Ovary (tissue), 9 donors: ENCODE measurements around the gene CCDC43. TPM values are rescaled to one million over a fixed set of nuclear protein-coding genes. Genes with fewer than 3 reads are reported as not detected.
"Not testable (repeated sequence)": the region's sequence is repeated elsewhere in the genome, so short reads cannot be mapped to it uniquely, and the experiment has no call there.

ENCODE experiments used
- DNase-seq, 5 donors: peaks; one replicate each; pipeline ENCODE4 v3.0.0-alpha.2; 2019 to 2020
- H3K27ac ChIP-seq, 2 donors: fragments of 200-600 bp; one replicate each; pipeline versions ENCODE4 v1.5.1 to v1.8.0; 2019 to 2022
- H3K27me3 ChIP-seq: fragments of 200-600 bp; one replicate; pipeline ENCODE4 v1.8.0; 2022
- H3K36me3 ChIP-seq: fragments of 200-600 bp; sonication (generic); one replicate; pipeline ENCODE4 v1.5.1; 2019
- H3K4me1 ChIP-seq: one replicate; pipeline ENCODE4 v1.8.1; 2013; ENCODE audit warnings: mild to moderate bottlenecking, moderate library complexity; ENCODE audit not compliant: insufficient read depth
- H3K4me3 ChIP-seq: fragments of 200-600 bp; sonication (generic); one replicate; pipeline ENCODE4 v1.5.1; 2017
- H3K9me3 ChIP-seq, 2 donors: fragments of 200-600 bp in 1 of 2; sonication (generic) in 1 of 2; one replicate each; pipeline versions ENCODE4 v1.5.1 to v1.8.1; 2013 to 2019; ENCODE audit warnings: mild to moderate bottlenecking in 1 of 2, moderate library complexity in 1 of 2
- EP300 ChIP-seq: sonication (generic); formaldehyde crosslinking; IDR thresholded peaks from one replicate; pipeline ENCODE4 v1.6.1; 2017; ENCODE audit warnings: antibody characterized with exemption
- POLR2A ChIP-seq: fragments of 450-650 bp; IDR thresholded peaks from one replicate; pipeline ENCODE4 v1.6.1; 2017; ENCODE audit warnings: antibody characterized with exemption, mild to moderate bottlenecking, moderate library complexity
- WGBS, 3 donors: extraction: QIAGEN DNeasy Blood & Tissue Kit in 1 of 3; methylation state at CpG; one replicate each; pipeline versions ENCODE4 v1.1.5 to v1.1.7; 2013 to 2017; 5-methylcytosine and 5-hydroxymethylcytosine counted together
- intact Hi-C, 4 donors: fragments of 100-400 bp; cut with DNase I; formaldehyde crosslinking; loops; one replicate each; pipeline versions ENCODE4 v1.11.0 to v1.15.1; 2022 to 2023
- polyA plus RNA-seq, 2 donors: library from polyadenylated mRNA; stranded (reverse); fragments of 200-250 nt in 1 of 2; fragments of 350-450 nt in 1 of 2; fragmentation: Illumina TruSeq in 1 of 2; extraction: RNeasy Lipid Tissue Mini Kit (QIAGEN cat#74804) in 1 of 2; gene quantifications; one replicate each; pipeline ENCODE4 v1.2.3, GENCODE V29; 2013 to 2014
- total RNA-seq, 7 donors: library from RNA; depleted of rRNA in 2 of 7; stranded (reverse); fragments of >200 nt in 2 of 7; fragmentation: NEBNext Ultra II Directional in 3 of 7; extraction: Animal tissue kit (Norgen Biotek cat#: 25700) in 3 of 7; gene quantifications; one replicate each; pipeline versions ENCODE4 v1.1.0 to v1.2.4, GENCODE V29; 2016 to 2023
- TF ChIP-seq, protein P1 (sequence below), 3 donors: fragments of 450-650 bp in 2 of 3; fragments of 200-600 bp in 1 of 3; IDR thresholded peaks; one replicate each; pipeline versions ENCODE4 v1.5.1 to v1.8.0; 2016 to 2022; ENCODE audit warnings: antibody characterized with exemption in 3 of 3, mild to moderate bottlenecking in 1 of 3
- donor health status: DM: no; HTN: no; CAD: no; lungs with moderate emphysema.
- donor health status: DM: no; HTN: no; CAD: no.
- donor health status: Bipolar disorder and iron deficiency.
- donor health status: DM: yes; HTN: yes; CAD: no.
- donor health status: DM: no; HTN: no; CAD: no.
- donor health status: DM: yes; HTN: yes; CAD: no.

Gene CCDC43
- total and polyA plus RNA-seq, 9 donors = 8.4 to 15.1 (median 11.3) TPM

DNA sequence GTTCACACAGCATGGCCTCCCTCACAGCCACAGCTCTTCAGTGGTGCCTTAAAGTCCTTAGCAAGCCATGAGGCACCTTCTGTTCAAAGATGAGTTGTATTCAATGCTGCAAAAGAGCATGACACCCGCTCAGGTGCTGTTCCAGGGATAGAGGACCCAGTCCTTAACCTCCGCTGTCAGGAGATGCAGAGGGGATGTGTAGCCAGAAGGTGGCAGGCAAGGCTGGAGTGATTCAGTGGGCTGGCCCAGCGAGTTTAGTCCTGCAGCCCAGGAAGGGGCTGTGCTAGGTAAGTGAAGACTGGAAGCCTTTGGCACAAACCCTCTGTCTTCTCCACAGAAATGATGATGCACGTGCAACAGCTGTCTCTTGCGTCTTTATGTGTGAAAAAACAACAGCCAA, 44.2 kb upstream of the CCDC43 start:
- intact Hi-C loops = no loop called here
- no peaks in the 10 kb centered on the region for H3K4me1 ChIP-seq
- no peak overlapping the region for H3K4me3 ChIP-seq
- H3K9me3 ChIP-seq = no peaks in the 10 kb centered on the region
- H3K36me3 ChIP-seq = no peaks in the 10 kb centered on the region
- WGBS, 3 donors = 56 to 60% (median 60%) methylated on average over 5 of the region's 5 CpGs
- H3K27ac ChIP-seq = no peak overlapping the region
- DNase-seq = no peak
- no peaks in the 10 kb centered on the region for H3K27me3 ChIP-seq
- TF ChIP-seq POLR2A (no peak), EP300 (no peak)
- TF ChIP-seq, protein P1, sequence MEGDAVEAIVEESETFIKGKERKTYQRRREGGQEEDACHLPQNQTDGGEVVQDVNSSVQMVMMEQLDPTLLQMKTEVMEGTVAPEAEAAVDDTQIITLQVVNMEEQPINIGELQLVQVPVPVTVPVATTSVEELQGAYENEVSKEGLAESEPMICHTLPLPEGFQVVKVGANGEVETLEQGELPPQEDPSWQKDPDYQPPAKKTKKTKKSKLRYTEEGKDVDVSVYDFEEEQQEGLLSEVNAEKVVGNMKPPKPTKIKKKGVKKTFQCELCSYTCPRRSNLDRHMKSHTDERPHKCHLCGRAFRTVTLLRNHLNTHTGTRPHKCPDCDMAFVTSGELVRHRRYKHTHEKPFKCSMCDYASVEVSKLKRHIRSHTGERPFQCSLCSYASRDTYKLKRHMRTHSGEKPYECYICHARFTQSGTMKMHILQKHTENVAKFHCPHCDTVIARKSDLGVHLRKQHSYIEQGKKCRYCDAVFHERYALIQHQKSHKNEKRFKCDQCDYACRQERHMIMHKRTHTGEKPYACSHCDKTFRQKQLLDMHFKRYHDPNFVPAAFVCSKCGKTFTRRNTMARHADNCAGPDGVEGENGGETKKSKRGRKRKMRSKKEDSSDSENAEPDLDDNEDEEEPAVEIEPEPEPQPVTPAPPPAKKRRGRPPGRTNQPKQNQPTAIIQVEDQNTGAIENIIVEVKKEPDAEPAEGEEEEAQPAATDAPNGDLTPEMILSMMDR (IDR thresholded peaks at IDR 0.05) = no peak

DNA sequence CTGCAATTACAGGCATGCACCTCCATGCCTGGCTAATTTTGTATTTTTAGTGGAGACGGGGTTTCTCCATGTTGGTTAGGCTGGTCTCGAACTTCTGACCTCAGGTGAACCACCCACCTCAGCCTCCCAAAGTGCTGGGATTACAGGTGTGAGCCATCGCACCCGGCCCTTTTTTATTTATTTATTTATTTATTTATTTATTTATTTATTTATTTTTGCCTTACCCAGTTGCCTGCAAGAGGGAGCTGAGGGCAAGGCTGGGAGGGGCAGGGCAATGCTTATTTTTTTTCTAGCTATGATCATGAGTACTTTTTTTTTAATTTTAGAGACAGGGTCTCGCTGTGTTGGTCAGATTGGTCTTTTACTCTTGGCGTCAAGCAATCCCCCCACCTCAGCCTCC, 36.5 kb upstream of the CCDC43 start:
- 94 to 97% (median 95%) methylated on average over 6 of the region's 6 CpGs for WGBS, 3 donors
- H3K4me3 ChIP-seq, DNase-seq, intact Hi-C loops, H3K4me1 ChIP-seq, H3K27me3 ChIP-seq, H3K36me3 ChIP-seq, H3K9me3 ChIP-seq, H3K27ac ChIP-seq: not testable (repeated sequence)

DNA sequence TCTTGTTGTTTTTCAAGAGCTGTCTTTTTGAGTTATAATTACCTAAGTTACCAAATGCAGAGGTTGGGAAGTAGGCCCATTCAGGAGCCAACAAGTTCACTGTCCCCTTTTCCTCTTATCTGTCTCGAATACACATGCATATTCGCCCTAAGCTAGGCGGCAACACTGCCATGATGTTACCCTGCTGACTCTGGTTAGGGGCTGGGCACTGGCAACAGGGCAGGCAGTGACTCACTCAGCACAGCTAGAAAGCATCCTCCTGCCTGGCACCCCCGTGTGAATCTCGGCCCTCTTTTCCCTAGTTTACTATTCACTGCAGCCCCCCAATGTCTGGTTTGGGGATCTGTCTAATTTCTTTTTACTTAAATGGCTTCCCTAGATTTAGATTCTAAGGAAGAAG, 32.7 kb upstream of the CCDC43 start:
- DNase-seq = no peak
- intact Hi-C loops = no loop called here
- H3K27me3 ChIP-seq = no peaks in the 10 kb centered on the region
- TF ChIP-seq EP300 (no peak), POLR2A (no peak)
- TF ChIP-seq, protein P1 (IDR thresholded peaks at IDR 0.05) = no peak
- no peaks in the 10 kb centered on the region for H3K9me3 ChIP-seq
- no peaks in the 10 kb centered on the region for H3K4me1 ChIP-seq
- no peaks in the 10 kb centered on the region for H3K36me3 ChIP-seq
- H3K4me3 ChIP-seq = no peak overlapping the region
- H3K27ac ChIP-seq = no peak overlapping the region
- 81 to 92% (median 90%) methylated on average over 5 of the region's 5 CpGs for WGBS, 3 donors

DNA sequence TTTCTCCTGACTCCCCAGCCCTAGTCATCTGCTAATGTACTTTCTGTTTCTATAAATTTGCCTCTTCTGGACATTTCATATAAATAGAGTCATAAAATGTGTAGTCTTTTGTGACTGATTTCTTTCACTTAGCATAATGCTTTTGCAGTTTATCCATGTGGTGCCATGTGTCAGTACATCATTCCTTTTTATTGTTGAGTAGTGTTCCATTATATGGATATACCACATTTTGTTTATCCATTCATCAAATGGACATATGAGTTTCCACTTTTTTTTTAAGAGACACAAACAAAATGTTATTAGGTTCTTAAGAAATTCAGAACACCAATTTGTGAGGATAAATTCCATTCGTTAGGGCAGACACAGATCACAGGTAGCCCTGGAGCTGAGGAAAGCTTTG, 29.9 kb upstream of the CCDC43 start:
- no peaks in the 10 kb centered on the region for H3K27me3 ChIP-seq

More for the DNA sequence above, 29.9 kb upstream of the CCDC43 start:
- no peaks in the 10 kb centered on the region for H3K36me3 ChIP-seq
- no peak overlapping the region for H3K4me3 ChIP-seq
- no peaks in the 10 kb centered on the region for H3K9me3 ChIP-seq
- H3K4me1 ChIP-seq = no peaks in the 10 kb centered on the region
- no peak for TF ChIP-seq EP300
- TF ChIP-seq, protein P1 (IDR thresholded peaks at IDR 0.05) = no peak
- no peak for TF ChIP-seq POLR2A
- intact Hi-C loops = no loop called here
- WGBS, 3 donors = 97 to 100% (median 100%) methylated on average over 1 of the region's 1 CpG
- H3K27ac ChIP-seq = no peak overlapping the region
- DNase-seq = no peak
